GM12878 (cell line): ENCODE measurements around the gene UBE2D3. TPM values are rescaled to one million over a fixed set of nuclear protein-coding genes. Genes with fewer than 3 reads are reported as not detected.

Experiments
- CHD1 ChIP-seq: IDR thresholded peaks from 2 replicates; pipeline ENCODE4 v1.6.1; 2012; ENCODE audit warnings: low read depth, low read length, improper control_type of control experiment
- CHD2 ChIP-seq: IDR thresholded peaks from 2 replicates; pipeline ENCODE4 v1.6.1; 2011; ENCODE audit warnings: low read depth, low read length, improper control_type of control experiment, borderline replicate concordance
- CHD4 ChIP-seq: fragments of 200-600 bp; sonication (generic); IDR thresholded peaks from 2 replicates; pipeline ENCODE4 v1.6.1; 2016; ENCODE audit warnings: mild to moderate bottlenecking
- GABPA ChIP-seq: IDR thresholded peaks from 2 replicates; pipeline ENCODE4 v1.6.1; 2014; ENCODE audit warnings: antibody characterized with exemption, low read depth, mild to moderate bottlenecking, inconsistent platforms
- HDGF ChIP-seq: fragments of 450-650 bp; IDR thresholded peaks from 2 replicates; pipeline ENCODE4 v1.6.1; 2016; ENCODE audit warnings: antibody characterized with exemption
- IRF4 ChIP-seq: IDR thresholded peaks from 2 replicates; pipeline ENCODE4 v1.6.1; 2011; ENCODE audit warnings: low read depth, low read length
- KLF5 ChIP-seq: fragments of 450-650 bp; IDR thresholded peaks from 2 replicates; pipeline ENCODE4 v1.6.1; 2014; ENCODE audit warnings: mild to moderate bottlenecking; ENCODE audit not compliant: partially characterized antibody
- MLLT1 ChIP-seq: fragments of 450-650 bp; IDR thresholded peaks from 2 replicates; pipeline ENCODE4 v1.6.1; 2016; ENCODE audit warnings: mild to moderate bottlenecking
- NBN ChIP-seq: fragments of 450-650 bp; IDR thresholded peaks from 2 replicates; pipeline ENCODE4 v1.6.1; 2016
- NFXL1 ChIP-seq: fragments of 450-650 bp; IDR thresholded peaks from 2 replicates; pipeline ENCODE4 v1.6.1; 2017; ENCODE audit warnings: antibody characterized with exemption, mild to moderate bottlenecking, borderline replicate concordance
- NFYA ChIP-seq: IDR thresholded peaks from 2 replicates; pipeline ENCODE4 v1.6.1; 2011; ENCODE audit warnings: low read depth, mild to moderate bottlenecking, low read length, improper control_type of control experiment, borderline replicate concordance
- NKRF ChIP-seq: fragments of 450-650 bp; conservative IDR thresholded peaks from 2 replicates; pipeline ENCODE4 v1.6.1; 2017; ENCODE audit warnings: mild to moderate bottlenecking, moderate library complexity
- PML ChIP-seq: IDR thresholded peaks from 2 replicates; pipeline ENCODE4 v1.6.1; 2012; ENCODE audit warnings: low read length, inconsistent platforms
- POLR2A ChIP-seq: IDR thresholded peaks from 2 replicates; pipeline ENCODE4 v1.6.1; 2011; ENCODE audit warnings: low read depth, mild to moderate bottlenecking, low read length
- RELB ChIP-seq: fragments of 450-650 bp; IDR thresholded peaks from 2 replicates; pipeline ENCODE4 v1.6.1; 2017; ENCODE audit warnings: low read depth, mild to moderate bottlenecking, moderate library complexity
- SREBF2 ChIP-seq: IDR thresholded peaks from 2 replicates; pipeline ENCODE4 v1.6.1; 2012; ENCODE audit warnings: mild to moderate bottlenecking, low read length
- STAT3 ChIP-seq: IDR thresholded peaks from 2 replicates; pipeline ENCODE4 v1.6.1; 2011; ENCODE audit warnings: low read depth, low read length, improper control_type of control experiment
- TCF12 ChIP-seq: IDR thresholded peaks from 2 replicates; pipeline ENCODE4 v1.6.1; 2011; ENCODE audit warnings: low read depth, mild to moderate bottlenecking, low read length
- ZBED1 ChIP-seq: IDR thresholded peaks from 2 replicates; pipeline ENCODE4 v1.6.1; 2016; ENCODE audit warnings: borderline replicate concordance
- ZNF24 ChIP-seq: fragments of 450-650 bp; IDR thresholded peaks from 2 replicates; pipeline ENCODE4 v1.6.1; 2017; ENCODE audit warnings: antibody characterized with exemption, mild to moderate bottlenecking
- ZNF622 ChIP-seq: fragments of 450-650 bp; IDR thresholded peaks from 2 replicates; pipeline ENCODE4 v1.6.1; 2017; ENCODE audit warnings: mild to moderate bottlenecking, inconsistent platforms
- polyA plus RNA-seq, 11 experiments: library from polyadenylated mRNA; depleted of rRNA in 4 of 11; unstranded in 6 of 11; stranded (reverse) in 5 of 11; fragments of >200 nt; fragmentation: Nextera tagmentation in 4 of 11; fragmentation: Illumina TruSeq in 1 of 11; extraction: Ambion mirVana in 4 of 11; extraction: Trizol in 1 of 11; gene quantifications; 1 replicate in 1 of 11; 2 replicates in 10 of 11; pipeline versions ENCODE4 v1.2.1 to v1.2.3, GENCODE V29; 2011 to 2016; ENCODE audit warnings: inconsistent platforms in 2 of 11, missing spikeins in 2 of 11, low read depth in 1 of 11
- total RNA-seq, 4 experiments: library from RNA; depleted of rRNA in 3 of 4; stranded (reverse); fragments of >200 nt in 3 of 4; fragmentation: Illumina TruSeq in 1 of 4; extraction: Trizol in 1 of 4; gene quantifications; 2 replicates each; pipeline versions ENCODE4 v1.2.1 to v1.2.3, GENCODE V29; 2013 to 2021
- TF ChIP-seq, protein P1 (sequence below): fragments of 450-650 bp; IDR thresholded peaks from 2 replicates; pipeline ENCODE4 v1.6.1; 2017; ENCODE audit warnings: mild to moderate bottlenecking, moderate library complexity
- TF ChIP-seq, protein P2 (sequence below): fragments of 450-650 bp; IDR thresholded peaks from 2 replicates; pipeline ENCODE4 v1.6.1; 2016; ENCODE audit warnings: mild to moderate bottlenecking

UBE2D3 gene
- total and polyA plus RNA-seq, 10 of the 15 experiments (the other 5 are each of a cell fraction or from before 2014, with no cell fraction given) = 162 to 572 (median 395) TPM

DNA sequence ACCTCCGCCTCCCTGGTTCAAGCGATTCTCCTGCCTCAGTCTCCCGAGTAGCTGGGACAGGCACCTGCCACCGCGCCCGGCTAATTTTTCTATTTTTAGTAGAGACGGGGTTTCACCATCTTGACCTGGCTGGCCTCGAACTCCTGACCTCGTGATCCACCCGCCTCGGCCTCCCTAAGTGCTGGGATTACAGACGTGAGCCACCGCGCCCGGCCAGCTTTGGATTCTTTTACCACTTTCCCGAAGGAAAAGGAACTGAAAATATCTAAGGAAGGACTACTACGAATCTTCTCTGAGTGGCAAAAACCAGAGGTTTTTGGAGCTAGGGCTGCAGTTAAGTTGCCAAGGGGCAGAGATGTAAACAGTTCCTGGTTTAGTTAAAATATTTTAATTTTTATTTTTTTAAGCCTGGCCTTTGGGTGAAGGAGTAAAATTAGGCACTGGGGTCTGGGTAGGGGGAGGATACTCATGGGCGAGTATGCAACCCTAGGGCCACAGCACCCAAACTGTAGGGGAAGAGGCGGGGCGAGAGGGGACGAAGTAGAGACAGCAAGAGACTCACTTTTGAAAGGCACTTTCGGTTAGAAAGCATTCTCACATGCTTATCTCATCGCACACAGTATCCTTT, 40.9 kb upstream of the UBE2D3 start (continued):
- TF ChIP-seq, protein P1, sequence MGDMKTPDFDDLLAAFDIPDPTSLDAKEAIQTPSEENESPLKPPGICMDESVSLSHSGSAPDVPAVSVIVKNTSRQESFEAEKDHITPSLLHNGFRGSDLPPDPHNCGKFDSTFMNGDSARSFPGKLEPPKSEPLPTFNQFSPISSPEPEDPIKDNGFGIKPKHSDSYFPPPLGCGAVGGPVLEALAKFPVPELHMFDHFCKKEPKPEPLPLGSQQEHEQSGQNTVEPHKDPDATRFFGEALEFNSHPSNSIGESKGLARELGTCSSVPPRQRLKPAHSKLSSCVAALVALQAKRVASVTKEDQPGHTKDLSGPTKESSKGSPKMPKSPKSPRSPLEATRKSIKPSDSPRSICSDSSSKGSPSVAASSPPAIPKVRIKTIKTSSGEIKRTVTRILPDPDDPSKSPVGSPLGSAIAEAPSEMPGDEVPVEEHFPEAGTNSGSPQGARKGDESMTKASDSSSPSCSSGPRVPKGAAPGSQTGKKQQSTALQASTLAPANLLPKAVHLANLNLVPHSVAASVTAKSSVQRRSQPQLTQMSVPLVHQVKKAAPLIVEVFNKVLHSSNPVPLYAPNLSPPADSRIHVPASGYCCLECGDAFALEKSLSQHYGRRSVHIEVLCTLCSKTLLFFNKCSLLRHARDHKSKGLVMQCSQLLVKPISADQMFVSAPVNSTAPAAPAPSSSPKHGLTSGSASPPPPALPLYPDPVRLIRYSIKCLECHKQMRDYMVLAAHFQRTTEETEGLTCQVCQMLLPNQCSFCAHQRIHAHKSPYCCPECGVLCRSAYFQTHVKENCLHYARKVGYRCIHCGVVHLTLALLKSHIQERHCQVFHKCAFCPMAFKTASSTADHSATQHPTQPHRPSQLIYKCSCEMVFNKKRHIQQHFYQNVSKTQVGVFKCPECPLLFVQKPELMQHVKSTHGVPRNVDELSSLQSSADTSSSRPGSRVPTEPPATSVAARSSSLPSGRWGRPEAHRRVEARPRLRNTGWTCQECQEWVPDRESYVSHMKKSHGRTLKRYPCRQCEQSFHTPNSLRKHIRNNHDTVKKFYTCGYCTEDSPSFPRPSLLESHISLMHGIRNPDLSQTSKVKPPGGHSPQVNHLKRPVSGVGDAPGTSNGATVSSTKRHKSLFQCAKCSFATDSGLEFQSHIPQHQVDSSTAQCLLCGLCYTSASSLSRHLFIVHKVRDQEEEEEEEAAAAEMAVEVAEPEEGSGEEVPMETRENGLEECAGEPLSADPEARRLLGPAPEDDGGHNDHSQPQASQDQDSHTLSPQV = no peak
- TF ChIP-seq NBN (no peak), RELB (peak; percentile 12; the same call in 1 of the 2 replicates), STAT3 (no peak), ZNF24 (no peak), NKRF (no peak), MLLT1 (peak; percentile 35; the same call in 1 of the 2 replicates), PML (no peak), IRF4 (no peak), POLR2A (no peak), HDGF (no peak), ZBED1 (no peak), KLF5 (no peak), NFXL1 (no peak), GABPA (no peak), SREBF2 (no peak), NFYA (no peak), CHD4 (no peak), TCF12 (no peak), CHD1 (no peak), CHD2 (no peak), ZNF622 (no peak)
- TF ChIP-seq, protein P2, sequence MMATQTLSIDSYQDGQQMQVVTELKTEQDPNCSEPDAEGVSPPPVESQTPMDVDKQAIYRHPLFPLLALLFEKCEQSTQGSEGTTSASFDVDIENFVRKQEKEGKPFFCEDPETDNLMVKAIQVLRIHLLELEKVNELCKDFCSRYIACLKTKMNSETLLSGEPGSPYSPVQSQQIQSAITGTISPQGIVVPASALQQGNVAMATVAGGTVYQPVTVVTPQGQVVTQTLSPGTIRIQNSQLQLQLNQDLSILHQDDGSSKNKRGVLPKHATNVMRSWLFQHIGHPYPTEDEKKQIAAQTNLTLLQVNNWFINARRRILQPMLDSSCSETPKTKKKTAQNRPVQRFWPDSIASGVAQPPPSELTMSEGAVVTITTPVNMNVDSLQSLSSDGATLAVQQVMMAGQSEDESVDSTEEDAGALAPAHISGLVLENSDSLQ = peak; percentile 36; the same call in 1 of the 2 replicates
